C4-2B (cell line): ENCODE results near the gene XIRP2.

ENCODE experiments used
- H3K27ac ChIP-seq: fragments of 450-650 bp; 2 replicates; pipeline ENCODE4 v1.5.1; 2017
- CTCF ChIP-seq: fragments of 450-650 bp; conservative IDR thresholded peaks from 2 replicates; pipeline ENCODE4 v1.5.1; 2017; ENCODE audit warnings: mild to moderate bottlenecking
- ZFX ChIP-seq: fragments of 450-650 bp; IDR thresholded peaks from 2 replicates; pipeline ENCODE4 v1.6.1; 2017

XIRP2 gene

GRCh38 chr2:167191588-167191987, 303.3 kb downstream of the XIRP2 start:
- TF ChIP-seq ZFX (no peak), CTCF (no peak)
- H3K27ac ChIP-seq = no peak overlapping the region

GRCh38 chr2:167192833-167193232, 304.6 kb downstream of the XIRP2 start:
- TF ChIP-seq CTCF (no peak), ZFX (no peak)
- no peak overlapping the region for H3K27ac ChIP-seq

- H3K27ac ChIP-seq = no peak overlapping the region
- TF ChIP-seq CTCF (no peak), ZFX (no peak)
These were observed 308.4 kb downstream of the XIRP2 start for GRCh38 chr2:167196461-167197252.

- no peak overlapping the region for H3K27ac ChIP-seq
- no peak for TF ChIP-seq ZFX
- TF ChIP-seq CTCF = no peak
These were observed 309.7 kb downstream of the XIRP2 start for GRCh38 chr2:167198009-167198408.

GRCh38 chr2:167198576-167198975, 310.3 kb downstream of the XIRP2 start:
- H3K27ac ChIP-seq = no peak overlapping the region
- TF ChIP-seq CTCF (no peak), ZFX (no peak)

GRCh38 chr2:167200019-167200418, 311.7 kb downstream of the XIRP2 start:
- TF ChIP-seq ZFX (no peak), CTCF (no peak)

GRCh38 chr2:167209784-167210183, 321.5 kb downstream of the XIRP2 start:
- no peak for TF ChIP-seq CTCF
- no peak for TF ChIP-seq ZFX

More at GRCh38 chr2:167200019-167200418, 311.7 kb downstream of the XIRP2 start:
- H3K27ac ChIP-seq = no peak overlapping the region

More at GRCh38 chr2:167209784-167210183, 321.5 kb downstream of the XIRP2 start:
- no peak overlapping the region for H3K27ac ChIP-seq
